Prostate gland (tissue), 2 donors: ENCODE results near the gene RPL18A.

Experiments
- POLR2A ChIP-seq: fragments of 450-650 bp; IDR thresholded peaks from one replicate; pipeline ENCODE4 v1.6.1; 2016; ENCODE audit warnings: antibody characterized with exemption, mild to moderate bottlenecking
- TF ChIP-seq, protein P1 (sequence below), 4 experiments: fragments of 200-600 bp in 2 of 4; fragments of 450-650 bp in 2 of 4; sonication (generic) in 2 of 4; IDR thresholded peaks; 1 replicate in 3 of 4; 2 replicates in 1 of 4; pipeline ENCODE4 v1.5.1; 2016 to 2019; ENCODE audit warnings: antibody characterized with exemption in 4 of 4, mild to moderate bottlenecking in 2 of 4, moderate library complexity in 2 of 4

GRCh38 chr19:17834350-17835181 is 25.1 kb upstream of the RPL18A start:
- no peak for TF ChIP-seq POLR2A
- TF ChIP-seq, protein P1, sequence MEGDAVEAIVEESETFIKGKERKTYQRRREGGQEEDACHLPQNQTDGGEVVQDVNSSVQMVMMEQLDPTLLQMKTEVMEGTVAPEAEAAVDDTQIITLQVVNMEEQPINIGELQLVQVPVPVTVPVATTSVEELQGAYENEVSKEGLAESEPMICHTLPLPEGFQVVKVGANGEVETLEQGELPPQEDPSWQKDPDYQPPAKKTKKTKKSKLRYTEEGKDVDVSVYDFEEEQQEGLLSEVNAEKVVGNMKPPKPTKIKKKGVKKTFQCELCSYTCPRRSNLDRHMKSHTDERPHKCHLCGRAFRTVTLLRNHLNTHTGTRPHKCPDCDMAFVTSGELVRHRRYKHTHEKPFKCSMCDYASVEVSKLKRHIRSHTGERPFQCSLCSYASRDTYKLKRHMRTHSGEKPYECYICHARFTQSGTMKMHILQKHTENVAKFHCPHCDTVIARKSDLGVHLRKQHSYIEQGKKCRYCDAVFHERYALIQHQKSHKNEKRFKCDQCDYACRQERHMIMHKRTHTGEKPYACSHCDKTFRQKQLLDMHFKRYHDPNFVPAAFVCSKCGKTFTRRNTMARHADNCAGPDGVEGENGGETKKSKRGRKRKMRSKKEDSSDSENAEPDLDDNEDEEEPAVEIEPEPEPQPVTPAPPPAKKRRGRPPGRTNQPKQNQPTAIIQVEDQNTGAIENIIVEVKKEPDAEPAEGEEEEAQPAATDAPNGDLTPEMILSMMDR (IDR thresholded peaks at IDR 0.05) = no peak
